Measurements from ENCODE around the gene UBE2E2. TPM values are rescaled to one million over a fixed set of nuclear protein-coding genes. Genes with fewer than 3 reads are reported as not detected.

UBE2E2 gene
- total RNA-seq, 1 donor from 2014 or later, result 55.8 TPM

GRCh38 chr3:23601091-23601822, 398.1 kb downstream of the UBE2E2 start:
- peaks cover 26% of the 10 kb centered on the region for H3K4me1 Mint-ChIP-seq (ENCODE audit: unreplicated experiment)
- DNase-seq (ENCODE audit: extremely low spot score, unreplicated experiment), result no peak
- H3K9me3 Mint-ChIP-seq, result peaks cover 7% of the 10 kb centered on the region
- peaks cover 6% of the 10 kb centered on the region for H3K27me3 Mint-ChIP-seq
- H3K27ac Mint-ChIP-seq, result no peak overlapping the region
- no peak for TF ChIP-seq CTCF (conservative IDR thresholded peaks at IDR 0.05)
- H3K4me3 Mint-ChIP-seq, result no peak overlapping the region
- peaks cover 10% of the 10 kb centered on the region for H3K36me3 Mint-ChIP-seq

- no peak overlapping the region for H3K27ac Mint-ChIP-seq
- H3K36me3 Mint-ChIP-seq, result peaks cover 4% of the 10 kb centered on the region
- H3K4me3 Mint-ChIP-seq, result peak overlapping the region; percentile 8
- H3K9me3 Mint-ChIP-seq, result no peaks in the 10 kb centered on the region
- no peak for DNase-seq (ENCODE audit: extremely low spot score, unreplicated experiment)
- H3K4me1 Mint-ChIP-seq (ENCODE audit: unreplicated experiment), result peaks cover 27% of the 10 kb centered on the region
- H3K27me3 Mint-ChIP-seq, result peaks cover 15% of the 10 kb centered on the region
- no peak for TF ChIP-seq CTCF (conservative IDR thresholded peaks at IDR 0.05)
These were observed 399.8 kb downstream of the UBE2E2 start for GRCh38 chr3:23602971-23603370.

GRCh38 chr3:23607184-23607847, 404.2 kb downstream of the UBE2E2 start:
- Mint-ChIP-seq H3K27ac (no peak overlapping the region), H3K4me1 (ENCODE audit: unreplicated experiment) (peaks cover 40% of the 10 kb centered on the region), H3K4me3 (no peak overlapping the region), H3K36me3 (no peaks in the 10 kb centered on the region), H3K27me3 (peaks cover 19% of the 10 kb centered on the region), H3K9me3 (no peaks in the 10 kb centered on the region)
- no peak for DNase-seq (ENCODE audit: extremely low spot score, unreplicated experiment)
- no peak for TF ChIP-seq CTCF (conservative IDR thresholded peaks at IDR 0.05)

GRCh38 chr3:23608650-23609049, 405.5 kb downstream of the UBE2E2 start:
- no peak for TF ChIP-seq CTCF (conservative IDR thresholded peaks at IDR 0.05)
- Mint-ChIP-seq H3K27ac (no peak overlapping the region), H3K9me3 (no peaks in the 10 kb centered on the region), H3K36me3 (no peaks in the 10 kb centered on the region), H3K27me3 (peaks cover 20% of the 10 kb centered on the region), H3K4me1 (ENCODE audit: unreplicated experiment) (peaks cover 41% of the 10 kb centered on the region), H3K4me3 (no peak overlapping the region)
- no peak for DNase-seq (ENCODE audit: extremely low spot score, unreplicated experiment)

GRCh38 chr3:23611737-23612295, 408.7 kb downstream of the UBE2E2 start:
- no peak for TF ChIP-seq CTCF (conservative IDR thresholded peaks at IDR 0.05)
- H3K9me3 Mint-ChIP-seq, result no peaks in the 10 kb centered on the region
- peaks cover 26% of the 10 kb centered on the region for H3K4me1 Mint-ChIP-seq (ENCODE audit: unreplicated experiment)
- H3K27ac Mint-ChIP-seq, result peak overlapping the region; percentile 21
- no peak for DNase-seq (ENCODE audit: extremely low spot score, unreplicated experiment)
- H3K36me3 Mint-ChIP-seq, result no peaks in the 10 kb centered on the region
- peaks cover 15% of the 10 kb centered on the region for H3K27me3 Mint-ChIP-seq
- peak overlapping the region; percentile 28 for H3K4me3 Mint-ChIP-seq
